Neural cell (in vitro differentiated cells): Measurements from ENCODE around the gene PRTN3.

Experiments
- CTCF ChIP-seq: fragments of 450-650 bp; IDR thresholded peaks from 2 replicates; pipeline ENCODE4 v1.5.1; 2014; ENCODE audit warnings: antibody characterized with exemption, mild to moderate bottlenecking, moderate library complexity; ENCODE audit not compliant: poor library complexity, severe bottlenecking
- EZH2 ChIP-seq: fragments of 200-600, 300-800 bp; shearing (Covaris generic), sonication (generic); IDR thresholded peaks from 2 replicates; pipeline ENCODE4 v1.6.1; 2014; ENCODE audit warnings: antibody characterized with exemption, low read length, borderline replicate concordance, mild to moderate bottlenecking; ENCODE audit not compliant: insufficient read depth, poor library complexity, severe bottlenecking
- POLR2AphosphoS5 ChIP-seq: IDR thresholded peaks from 2 replicates; pipeline ENCODE4 v1.6.1; 2012

GRCh38 chr19:821231-821824 is 19.5 kb upstream of the PRTN3 start:
- no peak for TF ChIP-seq EZH2
- no peak for TF ChIP-seq CTCF
- TF ChIP-seq POLR2AphosphoS5: no peak
